Measurements from ENCODE around the gene SCGB1A1. TPM values are rescaled to one million over a fixed set of nuclear protein-coding genes. Genes with fewer than 3 reads are reported as not detected.

The SCGB1A1 gene
- total and polyA plus RNA-seq, 4 donors = not detected

- TF ChIP-seq CTCF (IDR thresholded peaks at IDR 0.05; ENCODE audit: low read depth, low read length, missing input control) = no peak
- no peak for TF ChIP-seq ATF3 (IDR thresholded peaks at IDR 0.05)
- no peak for TF ChIP-seq HNF4G (IDR thresholded peaks at IDR 0.05)
Observed at GRCh38 chr11:62457478-62457877, 38.6 kb downstream of the SCGB1A1 start (continued).

- Histone ChIP-seq H3K4me3 (ENCODE audit: low read depth in 1 of 3, low read length in 3 of 3) (no peak overlapping the region), H3K27me3 (ENCODE audit: control insufficient read depth in 4 of 4, insufficient read depth in 4 of 4, low read length in 3 of 4) (no peaks in the 10 kb centered on the region), H3K9ac (ENCODE audit: low read depth in 1 of 2, low read length in 2 of 2) (no peak overlapping the region), H3K36me3 (ENCODE audit: control insufficient read depth in 4 of 4, insufficient read depth in 3 of 4, low read depth in 1 of 4, low read length in 3 of 4) (no peaks in the 10 kb centered on the region), H3K9me3 (ENCODE audit: control insufficient read depth in 4 of 4, low read length in 3 of 4) (no peaks in the 10 kb centered on the region), H3K27ac (ENCODE audit: low read depth in 1 of 2, low read length in 2 of 2) (no peak overlapping the region), H3K4me1 (ENCODE audit: control insufficient read depth in 4 of 4, insufficient read depth in 4 of 4, low read length in 3 of 4) (peaks cover 0 to 10% (median 2%) of the 10 kb centered on the region in 4 donors)
- TF ChIP-seq HNF4A (conservative IDR thresholded peaks at IDR 0.05) (peak in 1 of 2 donors; percentile 16), RXRA (IDR thresholded peaks at IDR 0.05) (no peak), MAX (IDR thresholded peaks at IDR 0.05) (no peak), FOXA2 (IDR thresholded peaks at IDR 0.05) (no peak), JUND (IDR thresholded peaks at IDR 0.05) (no peak)
- DNase-seq (ENCODE audit: low spot score) = no peak
- WGBS = 66% methylated on average over 4 of the region's 4 CpGs
Observed at GRCh38 chr11:62458212-62459002, 39.6 kb downstream of the SCGB1A1 start.

GRCh38 chr11:62459080-62459479 is 40.2 kb downstream of the SCGB1A1 start:
- WGBS = 85% methylated on average over 1 of the region's 1 CpG
- Histone ChIP-seq H3K9me3 (ENCODE audit: control insufficient read depth in 4 of 4, low read length in 3 of 4) (no peaks in the 10 kb centered on the region), H3K9ac (ENCODE audit: low read depth in 1 of 2, low read length in 2 of 2) (no peak overlapping the region), H3K27ac (ENCODE audit: low read depth in 1 of 2, low read length in 2 of 2) (no peak overlapping the region), H3K36me3 (ENCODE audit: control insufficient read depth in 4 of 4, insufficient read depth in 3 of 4, low read depth in 1 of 4, low read length in 3 of 4) (no peaks in the 10 kb centered on the region), H3K4me1 (ENCODE audit: control insufficient read depth in 4 of 4, insufficient read depth in 4 of 4, low read length in 3 of 4) (peaks cover 0 to 10% (median 2%) of the 10 kb centered on the region in 4 donors), H3K4me3 (ENCODE audit: low read depth in 1 of 3, low read length in 3 of 3) (no peak overlapping the region), H3K27me3 (ENCODE audit: control insufficient read depth in 4 of 4, insufficient read depth in 4 of 4, low read length in 3 of 4) (no peaks in the 10 kb centered on the region)
- no peak for DNase-seq (ENCODE audit: low spot score)
- TF ChIP-seq HNF4G (IDR thresholded peaks at IDR 0.05) (no peak), RXRA (IDR thresholded peaks at IDR 0.05) (no peak), REST (IDR thresholded peaks at IDR 0.05) (no peak), RAD21 (IDR thresholded peaks at IDR 0.05) (no peak), CTCF (IDR thresholded peaks at IDR 0.05; ENCODE audit: low read depth, low read length, missing input control) (no peak), FOXA1 (IDR thresholded peaks at IDR 0.05) (no peak), ATF3 (IDR thresholded peaks at IDR 0.05) (no peak), ZBTB33 (IDR thresholded peaks at IDR 0.05) (no peak), TAF1 (conservative IDR thresholded peaks at IDR 0.05) (no peak), FOXA2 (IDR thresholded peaks at IDR 0.05) (no peak), GABPA (IDR thresholded peaks at IDR 0.05 in 1 of 2, conservative IDR thresholded peaks at IDR 0.05 in 1 of 2) (no peak), HNF4A (conservative IDR thresholded peaks at IDR 0.05) (no peak), YY1 (IDR thresholded peaks at IDR 0.05) (no peak), JUND (IDR thresholded peaks at IDR 0.05) (no peak), NR2F2 (IDR thresholded peaks at IDR 0.05) (no peak), MAX (IDR thresholded peaks at IDR 0.05) (no peak), EGR1 (IDR thresholded peaks at IDR 0.05; ENCODE audit: low read depth in 2 of 2) (no peak), SP1 (IDR thresholded peaks at IDR 0.05) (no peak)

Data from liver (tissue), 9 donors.